WTC11 (cell line): ENCODE results near the gene PEAK3. TPM values are rescaled to one million over a fixed set of nuclear protein-coding genes. Genes with fewer than 3 reads are reported as not detected.

Experiments
- ATAC-seq: fragments of 200-7000 bp; cut with Tn5 transposase; 2 replicates; pipeline ENCODE4 v1.10.0; 2021; ENCODE audit warnings: mild to moderate bottlenecking, moderate library complexity
- CTCF ChIA-PET: fragments of 300-600 bp; sonication (Branson Sonifier 250); formaldehyde crosslinking; loops from one replicate; lab custom pipeline; 2021; ENCODE audit warnings: antibody characterized with exemption; lab: Charles Lee
- POLR2A ChIA-PET: fragments of 350-600 bp; sonication (Branson Sonifier 250); formaldehyde crosslinking; loops from one replicate; lab custom pipeline; 2021; ENCODE audit warnings: antibody characterized with exemption; lab: Charles Lee
- DNase-seq: peaks from one replicate; pipeline ENCODE4 v3.0.0; 2021; ENCODE audit warnings: low spot score
- H3K27ac Mint-ChIP-seq: 2 replicates; pipeline ENCODE4 v1.8.0; 2021; ENCODE audit warnings: mixed read lengths
- H3K27me3 Mint-ChIP-seq: 2 replicates; pipeline ENCODE4 v1.8.0; 2021; ENCODE audit warnings: low read depth, mild to moderate bottlenecking, moderate library complexity, mixed read lengths
- H3K36me3 Mint-ChIP-seq: 2 replicates; pipeline ENCODE4 v1.8.0; 2021; ENCODE audit warnings: mixed read lengths
- H3K4me1 Mint-ChIP-seq: 2 replicates; pipeline ENCODE4 v1.8.0; 2022; ENCODE audit warnings: mixed read lengths
- H3K4me3 Mint-ChIP-seq: 2 replicates; pipeline ENCODE4 v1.8.0; 2021; ENCODE audit warnings: mild to moderate bottlenecking, moderate library complexity, mixed read lengths
- H3K9me3 Mint-ChIP-seq: 2 replicates; pipeline ENCODE4 v1.8.0; 2021; ENCODE audit warnings: mixed read lengths
- ATF1 ChIP-seq: sonication (generic); formaldehyde crosslinking; IDR thresholded peaks from 2 replicates; pipeline ENCODE4 v1.8.1; 2023; ENCODE audit warnings: mild to moderate bottlenecking, moderate library complexity, missing genetic modification reagents
- ATF2 ChIP-seq: sonication (generic); formaldehyde crosslinking; IDR thresholded peaks from 2 replicates; pipeline ENCODE4 v1.8.1; 2022; ENCODE audit warnings: low read depth, missing genetic modification reagents, borderline replicate concordance
- ATF3 ChIP-seq: sonication (generic); formaldehyde crosslinking; conservative IDR thresholded peaks from 2 replicates; pipeline ENCODE4 v1.8.1; 2022; ENCODE audit warnings: mild to moderate bottlenecking, missing genetic modification reagents
- ETV6 ChIP-seq: sonication (generic); formaldehyde crosslinking; IDR thresholded peaks from 2 replicates; pipeline ENCODE4 v1.8.1; 2022; ENCODE audit warnings: mild to moderate bottlenecking, missing genetic modification reagents
- FOXP1 ChIP-seq: sonication (generic); formaldehyde crosslinking; IDR thresholded peaks from 2 replicates; pipeline ENCODE4 v1.8.0; 2022; ENCODE audit warnings: missing genetic modification reagents, mild to moderate bottlenecking, moderate library complexity, borderline replicate concordance
- GTF2I ChIP-seq: fragments of 250-450 bp; sonication (Bioruptor Pico); conservative IDR thresholded peaks from 2 replicates; pipeline ENCODE4 v1.4.0; 2021; ENCODE audit warnings: mild to moderate bottlenecking
- IRF1 ChIP-seq: sonication (generic); formaldehyde crosslinking; IDR thresholded peaks from 2 replicates; pipeline ENCODE4 v1.8.0; 2023; ENCODE audit warnings: missing genetic modification reagents
- JAZF1 ChIP-seq: fragments of 250-450 bp; sonication (Bioruptor Pico); IDR thresholded peaks from 2 replicates; pipeline ENCODE4 v1.9.0; 2021; ENCODE audit warnings: moderate library complexity, mild to moderate bottlenecking, inconsistent platforms
- JUN ChIP-seq: sonication (generic); formaldehyde crosslinking; IDR thresholded peaks from 2 replicates; pipeline ENCODE4 v1.8.0; 2023; ENCODE audit warnings: mild to moderate bottlenecking, missing genetic modification reagents
- PRRX2 ChIP-seq: fragments of 250-450 bp; sonication (Bioruptor Pico); IDR thresholded peaks from 2 replicates; pipeline ENCODE4 v1.8.0; 2021; ENCODE audit warnings: mild to moderate bottlenecking
- USF1 ChIP-seq: sonication (generic); formaldehyde crosslinking; IDR thresholded peaks from 2 replicates; pipeline ENCODE4 v1.8.0; 2022; ENCODE audit warnings: mild to moderate bottlenecking, missing genetic modification reagents
- ZNF396 ChIP-seq: fragments of 250-450 bp; sonication (Bioruptor Pico); IDR thresholded peaks from 2 replicates; pipeline ENCODE4 v1.8.0; 2021; ENCODE audit warnings: mild to moderate bottlenecking, moderate library complexity, borderline replicate concordance
- ZNF512 ChIP-seq: sonication (generic); formaldehyde crosslinking; IDR thresholded peaks from 2 replicates; pipeline ENCODE4 v1.8.1; 2022; ENCODE audit warnings: missing genetic modification reagents, borderline replicate concordance
- ZNF532 ChIP-seq: fragments of 250-450 bp; sonication (Bioruptor Pico); IDR thresholded peaks from 2 replicates; pipeline ENCODE4 v1.9.0; 2021; ENCODE audit warnings: mild to moderate bottlenecking, borderline replicate concordance
- ZSCAN18 ChIP-seq: fragments of 250-450 bp; sonication (Bioruptor Pico); IDR thresholded peaks from 2 replicates; pipeline ENCODE4 v2.1.2; 2022; ENCODE audit warnings: mild to moderate bottlenecking, moderate library complexity
- total RNA-seq: library from RNA; stranded (reverse); gene quantifications from 3 replicates; pipeline ENCODE4 v1.2.3, GENCODE V29; 2021

Gene PEAK3
- total RNA-seq, 1 experiment from 2014 or later = not detected

- Mint-ChIP-seq H3K4me3 (peak overlapping the region; percentile 63), H3K36me3 (no peaks in the 10 kb centered on the region), H3K4me1 (peaks cover 9% of the 10 kb centered on the region; the same call in 1 of the 2 replicates), H3K9me3 (no peaks in the 10 kb centered on the region), H3K27me3 (peaks cover 71% of the 10 kb centered on the region), H3K27ac (no peak overlapping the region)
- ATAC-seq (no peak), DNase-seq (no peak)
- ChIA-PET CTCF (interaction anchor here (0.7 to 2.7 kb wide), 6 partner anchors 13 to 90 kb away, joined by 3 to 10 read pairs (median 6); no protein-coding TSS in a partner anchor), POLR2A (no interaction called here)
- no peak for TF ChIP-seq ATF2 (CRISPR knock-in tag)
- TF ChIP-seq GTF2I = no peak
- TF ChIP-seq JAZF1 = no peak
- TF ChIP-seq ZNF396 (CRISPR knock-in tag) = no peak
- TF ChIP-seq ZNF512 = no peak
- no peak for TF ChIP-seq IRF1 (CRISPR knock-in tag)
- TF ChIP-seq ATF3 = no peak
- no peak for TF ChIP-seq JUN (CRISPR knock-in tag)
- TF ChIP-seq USF1 (CRISPR knock-in tag) = no peak
- TF ChIP-seq PRRX2 (CRISPR knock-in tag) = no peak
These were observed 7.1 kb upstream of the PEAK3 start for GRCh38 chr19:2288818-2289713.

GRCh38 chr19:2288338-2288817 lies 6.4 kb upstream of the PEAK3 start:
- Mint-ChIP-seq H3K36me3 (no peaks in the 10 kb centered on the region), H3K27ac (no peak overlapping the region), H3K9me3 (no peaks in the 10 kb centered on the region), H3K27me3 (peaks cover 65% of the 10 kb centered on the region), H3K4me3 (peak overlapping the region; percentile 21; the same call in 1 of the 2 replicates), H3K4me1 (peaks cover 6% of the 10 kb centered on the region; the same call in 1 of the 2 replicates)
- no peak for DNase-seq
- POLR2A ChIA-PET = no interaction called here
- ATAC-seq = no peak
- CTCF ChIA-PET = interaction anchor here (0.6 to 2.7 kb wide), 8 partner anchors 12 to 89 kb away, joined by 3 to 10 read pairs (median 5); no protein-coding TSS in a partner anchor
- no peak for TF ChIP-seq ZSCAN18 (CRISPR knock-in tag)
- TF ChIP-seq GTF2I = no peak
- TF ChIP-seq ATF1 (CRISPR knock-in tag) = no peak
- TF ChIP-seq ZNF532 (CRISPR knock-in tag) = no peak
- TF ChIP-seq FOXP1 (CRISPR knock-in tag) = no peak
- TF ChIP-seq JAZF1 = no peak
- TF ChIP-seq ETV6 (CRISPR knock-in tag) = no peak
